ENCODE measurements around the gene BRD1. TPM values are rescaled to one million over a fixed set of nuclear protein-coding genes. Genes with fewer than 3 reads are reported as not detected.

The BRD1 gene
- total RNA-seq, 1 donor from 2014 or later = 32.4 TPM

GRCh38 chr22:49786976-49787706, 40.5 kb downstream of the BRD1 start:
- Histone ChIP-seq H3K4me2 (ENCODE audit: low read length) (no peak overlapping the region), H3K79me2 (ENCODE audit: insufficient read depth, low read length) (peaks cover 95% of the 10 kb centered on the region), H3K4me1 (ENCODE audit: insufficient read depth, low read length) (no peaks in the 10 kb centered on the region), H3K36me3 (ENCODE audit: insufficient read depth, low read length) (peaks cover 16% of the 10 kb centered on the region), H2AFZ (ENCODE audit: low read depth, low read length) (no peak overlapping the region), H4K20me1 (ENCODE audit: insufficient read depth, low read length) (peaks cover 93% of the 10 kb centered on the region), H3K27ac (ENCODE audit: low read depth, low read length) (no peak overlapping the region), H3K9me3 (ENCODE audit: insufficient read depth, low read depth, low read length) (no peaks in the 10 kb centered on the region), H3K9ac (ENCODE audit: low read length) (no peak overlapping the region), H3K27me3 (ENCODE audit: insufficient read depth, low read length) (no peaks in the 10 kb centered on the region), H3K4me3 (ENCODE audit: insufficient read depth, low read depth, low read length) (no peak overlapping the region)
- FAIRE-seq (no peak), DNase-seq (ENCODE audit: low read depth) (no peak)
- TF ChIP-seq EZH2 (IDR thresholded peaks at IDR 0.05; ENCODE audit: insufficient read depth, low read length) (no peak), CTCF (IDR thresholded peaks at IDR 0.05; ENCODE audit: insufficient read depth, low read depth, low read length) (no peak)
- Mint-ChIP-seq H3K4me1 (ENCODE audit: low read depth, unreplicated experiment) (peaks cover 11% of the 10 kb centered on the region), H3K27ac (ENCODE audit: unreplicated experiment) (no peak overlapping the region), H3K4me3 (ENCODE audit: unreplicated experiment) (no peak overlapping the region), H3K36me3 (ENCODE audit: low read depth, unreplicated experiment) (peaks cover 8% of the 10 kb centered on the region), H3K9me3 (ENCODE audit: unreplicated experiment) (no peaks in the 10 kb centered on the region), H3K27me3 (ENCODE audit: low read depth, unreplicated experiment) (no peaks in the 10 kb centered on the region)

GRCh38 chr22:49785841-49786471, 41.7 kb downstream of the BRD1 start:
- peaks cover 93% of the 10 kb centered on the region for H4K20me1 ChIP-seq (ENCODE audit: insufficient read depth, low read length)
- H3K36me3 ChIP-seq (ENCODE audit: insufficient read depth, low read length) = peaks cover 12% of the 10 kb centered on the region
- Mint-ChIP-seq H3K4me1 (ENCODE audit: low read depth, unreplicated experiment) (peaks cover 11% of the 10 kb centered on the region), H3K4me3 (ENCODE audit: unreplicated experiment) (no peak overlapping the region), H3K9me3 (ENCODE audit: unreplicated experiment) (no peaks in the 10 kb centered on the region), H3K27me3 (ENCODE audit: low read depth, unreplicated experiment) (no peaks in the 10 kb centered on the region), H3K27ac (ENCODE audit: unreplicated experiment) (no peak overlapping the region), H3K36me3 (ENCODE audit: low read depth, unreplicated experiment) (peaks cover 8% of the 10 kb centered on the region)
- H3K9ac ChIP-seq (ENCODE audit: low read length) = no peak overlapping the region
- no peaks in the 10 kb centered on the region for H3K27me3 ChIP-seq (ENCODE audit: insufficient read depth, low read length)
- no peaks in the 10 kb centered on the region for H3K9me3 ChIP-seq (ENCODE audit: insufficient read depth, low read depth, low read length)
- H3K79me2 ChIP-seq (ENCODE audit: insufficient read depth, low read length) = peaks cover 95% of the 10 kb centered on the region
- TF ChIP-seq CTCF (IDR thresholded peaks at IDR 0.05; ENCODE audit: insufficient read depth, low read depth, low read length) = no peak
- TF ChIP-seq EZH2 (IDR thresholded peaks at IDR 0.05; ENCODE audit: insufficient read depth, low read length) = no peak
- H2AFZ ChIP-seq (ENCODE audit: low read depth, low read length) = no peak overlapping the region
- DNase-seq (ENCODE audit: low read depth) (no peak), FAIRE-seq (no peak)
- H3K27ac ChIP-seq (ENCODE audit: low read depth, low read length) = no peak overlapping the region
- no peak overlapping the region for H3K4me2 ChIP-seq (ENCODE audit: low read length)
- no peak overlapping the region for H3K4me3 ChIP-seq (ENCODE audit: insufficient read depth, low read depth, low read length)
- no peaks in the 10 kb centered on the region for H3K4me1 ChIP-seq (ENCODE audit: insufficient read depth, low read length)

- Mint-ChIP-seq H3K9me3 (ENCODE audit: unreplicated experiment) (no peaks in the 10 kb centered on the region), H3K4me1 (ENCODE audit: low read depth, unreplicated experiment) (peaks cover 7% of the 10 kb centered on the region), H3K27me3 (ENCODE audit: low read depth, unreplicated experiment) (no peaks in the 10 kb centered on the region), H3K4me3 (ENCODE audit: unreplicated experiment) (no peak overlapping the region), H3K36me3 (ENCODE audit: low read depth, unreplicated experiment) (peaks cover 2% of the 10 kb centered on the region), H3K27ac (ENCODE audit: unreplicated experiment) (no peak overlapping the region)
- Histone ChIP-seq H3K4me2 (ENCODE audit: low read length) (no peak overlapping the region), H3K27me3 (ENCODE audit: insufficient read depth, low read length) (no peaks in the 10 kb centered on the region), H3K36me3 (ENCODE audit: insufficient read depth, low read length) (peaks cover 11% of the 10 kb centered on the region), H3K79me2 (ENCODE audit: insufficient read depth, low read length) (peaks cover 95% of the 10 kb centered on the region), H3K9ac (ENCODE audit: low read length) (no peak overlapping the region), H3K4me3 (ENCODE audit: insufficient read depth, low read depth, low read length) (no peak overlapping the region), H3K27ac (ENCODE audit: low read depth, low read length) (no peak overlapping the region), H4K20me1 (ENCODE audit: insufficient read depth, low read length) (peaks cover 93% of the 10 kb centered on the region), H3K4me1 (ENCODE audit: insufficient read depth, low read length) (no peaks in the 10 kb centered on the region), H3K9me3 (ENCODE audit: insufficient read depth, low read depth, low read length) (no peaks in the 10 kb centered on the region), H2AFZ (ENCODE audit: low read depth, low read length) (no peak overlapping the region)
- no peak for DNase-seq (ENCODE audit: low read depth)
- no peak for FAIRE-seq
- TF ChIP-seq CTCF (IDR thresholded peaks at IDR 0.05; ENCODE audit: insufficient read depth, low read depth, low read length) (no peak), EZH2 (IDR thresholded peaks at IDR 0.05; ENCODE audit: insufficient read depth, low read length) (no peak)
Observed at GRCh38 chr22:49785046-49785521, 42.6 kb downstream of the BRD1 start.

Data from astrocyte (in vitro differentiated cells and primary cell).